ENCODE measurements around the gene MCAT.
"Not testable (repeated sequence)": the region's sequence is repeated elsewhere in the genome, so short reads cannot be mapped to it uniquely, and the experiment has no call there.

Gene MCAT

DNA sequence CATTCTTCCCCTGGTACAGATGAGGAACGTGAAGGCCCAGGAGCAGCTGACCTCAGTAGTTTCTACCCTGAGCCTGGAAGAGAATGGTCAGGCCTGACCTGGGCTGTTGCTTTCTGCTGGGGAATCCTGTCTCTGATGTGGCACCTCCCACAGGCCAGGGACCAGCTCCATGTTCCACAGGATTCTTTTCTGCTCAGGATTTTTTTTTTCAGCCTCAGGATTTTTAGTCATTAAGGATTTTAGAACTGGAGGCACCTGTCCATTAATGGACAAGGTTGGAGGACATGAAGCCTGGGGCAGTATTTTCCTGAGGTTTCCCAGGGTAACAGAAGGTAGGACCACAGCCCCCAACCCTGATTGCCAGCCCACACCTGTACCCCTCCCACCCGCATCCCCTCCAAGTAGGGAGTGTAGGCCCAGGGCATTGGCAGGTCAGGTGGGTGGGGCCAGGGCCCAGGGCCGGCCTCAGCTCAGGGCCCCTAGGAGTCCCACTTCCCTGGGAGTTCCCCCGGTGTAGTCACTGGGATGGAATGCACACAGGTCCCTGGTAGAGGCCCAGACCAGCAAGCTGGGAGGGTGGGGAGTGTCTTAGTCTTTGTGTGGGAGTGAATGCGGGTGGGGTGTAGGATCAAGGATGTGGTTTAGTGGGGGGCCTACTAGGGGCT is 16.6 kb downstream of the MCAT start:
- no peak for DNase-seq (ENCODE audit: low spot score)

DNA sequence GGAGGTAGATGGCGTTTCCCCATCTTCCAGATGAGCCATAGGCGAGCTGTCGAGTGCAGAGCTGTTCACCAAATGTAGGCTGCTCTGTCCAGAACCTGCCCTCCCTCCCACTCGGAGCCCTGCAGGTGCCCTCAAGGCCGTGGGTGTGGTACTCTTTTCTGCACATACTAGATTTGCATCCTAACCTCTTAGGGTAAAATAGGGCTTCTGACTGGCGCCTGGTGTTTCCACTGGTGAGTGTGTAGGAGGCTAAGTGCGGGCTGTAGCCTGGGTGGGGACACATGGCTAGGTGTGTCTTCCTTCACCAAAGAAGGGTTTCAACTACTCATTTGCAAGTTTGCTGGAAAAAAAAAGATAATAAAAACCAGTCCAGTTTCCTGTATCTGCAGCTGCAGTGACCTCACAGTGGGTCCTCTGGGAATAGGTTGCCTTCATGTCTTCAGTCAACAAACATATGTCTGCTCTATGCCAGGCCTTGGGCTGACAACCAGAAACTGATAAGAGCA is 24.2 kb downstream of the MCAT start:
- no peak for DNase-seq (ENCODE audit: low spot score)

DNA sequence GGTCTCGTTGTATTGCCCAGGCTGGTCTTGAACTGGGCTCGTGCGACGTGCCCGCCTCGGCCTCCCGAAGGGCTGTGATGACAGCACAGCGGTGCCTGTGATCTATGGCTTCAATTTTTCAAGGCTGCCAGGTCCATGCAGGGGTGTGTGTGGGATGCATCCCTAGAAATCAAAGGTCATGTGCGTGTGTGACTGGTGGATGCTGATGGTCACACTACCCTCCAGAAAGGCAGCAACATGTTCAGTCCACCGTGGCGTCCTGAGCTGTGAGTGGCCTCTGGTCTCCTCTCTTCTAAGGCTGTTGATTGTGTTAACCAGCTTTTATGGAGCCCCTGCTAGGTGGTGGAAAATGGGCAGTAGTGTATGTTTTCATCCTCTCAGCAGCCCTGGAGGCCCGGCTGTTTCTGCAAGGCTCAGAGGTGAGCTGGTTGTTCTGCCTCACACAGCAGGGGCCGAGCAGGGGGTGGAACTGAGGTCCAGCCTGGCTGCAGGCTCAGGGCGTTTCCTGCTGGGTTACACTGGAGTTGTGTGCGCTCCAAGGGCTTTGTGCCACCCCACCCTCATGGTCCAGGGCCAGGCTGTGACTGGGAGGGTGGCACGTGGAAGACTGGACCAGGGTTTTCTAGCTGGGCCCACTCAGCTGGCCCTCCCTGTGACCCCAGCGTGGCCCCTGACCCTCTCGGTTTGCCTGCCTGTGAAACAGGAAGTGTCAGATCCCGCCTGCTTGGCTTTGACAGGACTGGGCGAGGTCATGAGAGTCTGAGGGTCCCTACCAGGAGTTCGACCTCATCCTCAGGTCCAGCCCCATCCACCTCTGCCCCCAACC is 25.0 kb downstream of the MCAT start:
- no peak for DNase-seq (ENCODE audit: low spot score)

DNA sequence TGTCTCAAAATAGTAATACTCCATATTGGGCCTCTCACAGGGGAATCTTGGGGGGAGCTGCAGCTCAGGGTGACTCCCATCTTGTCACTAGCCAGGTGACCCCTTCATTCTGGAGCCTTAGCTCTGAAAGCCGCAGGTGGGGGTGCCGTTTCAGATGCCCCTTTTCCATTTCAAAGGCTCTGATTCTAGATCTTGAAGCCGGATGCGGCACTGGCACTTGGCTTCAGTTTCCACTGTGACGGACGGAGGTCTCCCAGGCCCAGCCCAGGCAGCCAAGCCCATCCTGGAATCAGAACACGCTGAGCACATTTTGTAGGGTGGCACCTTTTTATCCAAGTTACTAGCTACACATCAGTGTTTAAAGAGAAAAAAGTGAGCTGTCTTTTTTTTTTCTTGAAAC is 26.3 kb downstream of the MCAT start:
- no peak for DNase-seq (ENCODE audit: low spot score)

DNA sequence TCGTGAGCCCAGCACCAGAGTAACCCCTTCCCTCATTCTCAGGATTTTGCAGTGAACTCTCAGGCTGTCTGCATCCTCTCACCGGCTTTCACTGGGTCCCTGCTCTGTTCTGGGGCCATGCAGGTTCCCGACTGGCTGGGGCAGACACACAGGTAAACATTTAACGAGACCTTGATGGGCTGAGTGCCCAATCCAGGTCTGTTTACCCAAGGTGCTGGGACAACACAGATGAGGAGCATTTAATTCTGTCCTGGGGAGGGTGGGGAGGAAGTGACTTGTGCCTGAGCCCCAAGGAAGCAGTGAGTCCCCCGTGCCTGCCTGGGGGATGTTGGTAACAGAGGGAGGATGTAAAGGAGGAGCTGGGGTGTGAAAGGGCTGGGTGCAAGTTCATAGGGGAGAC is 28.2 kb downstream of the MCAT start:
- no peak for DNase-seq (ENCODE audit: low spot score)

DNA sequence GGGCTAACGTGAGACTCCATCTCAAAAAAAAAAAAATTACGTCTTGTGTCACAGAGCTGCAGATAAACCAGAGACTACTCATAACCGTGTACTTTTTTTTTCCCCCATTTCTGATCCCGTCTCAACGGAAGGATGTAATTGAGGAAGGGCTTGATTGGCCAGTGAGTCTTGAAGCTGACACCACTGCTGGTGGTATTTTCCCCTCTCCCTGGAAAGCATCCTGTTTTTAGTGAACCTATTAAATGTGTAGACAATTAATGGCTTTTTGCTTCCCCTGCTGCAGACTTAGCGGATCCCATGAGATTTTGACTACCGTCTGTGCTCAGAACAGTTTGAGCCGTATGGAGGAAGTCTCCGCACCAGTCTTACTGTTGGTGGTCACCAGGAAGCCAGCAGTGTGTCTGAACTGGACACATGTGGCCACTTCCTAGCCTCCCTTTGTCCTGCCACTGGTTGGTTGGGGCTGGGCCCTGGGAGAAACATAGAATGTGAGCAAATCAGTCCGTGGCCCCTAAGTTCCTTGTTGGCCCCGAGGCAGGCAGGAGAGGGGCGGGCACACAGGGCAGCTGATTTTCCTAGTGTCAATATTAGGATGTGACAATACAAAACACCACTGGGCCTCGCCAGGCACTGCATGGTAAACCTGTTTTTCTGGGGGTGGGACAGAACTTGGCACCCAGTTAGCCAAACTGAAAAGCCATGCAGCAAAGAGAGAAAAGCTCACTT is 29.5 kb downstream of the MCAT start:
- DNase-seq (ENCODE audit: low spot score): no peak

DNA sequence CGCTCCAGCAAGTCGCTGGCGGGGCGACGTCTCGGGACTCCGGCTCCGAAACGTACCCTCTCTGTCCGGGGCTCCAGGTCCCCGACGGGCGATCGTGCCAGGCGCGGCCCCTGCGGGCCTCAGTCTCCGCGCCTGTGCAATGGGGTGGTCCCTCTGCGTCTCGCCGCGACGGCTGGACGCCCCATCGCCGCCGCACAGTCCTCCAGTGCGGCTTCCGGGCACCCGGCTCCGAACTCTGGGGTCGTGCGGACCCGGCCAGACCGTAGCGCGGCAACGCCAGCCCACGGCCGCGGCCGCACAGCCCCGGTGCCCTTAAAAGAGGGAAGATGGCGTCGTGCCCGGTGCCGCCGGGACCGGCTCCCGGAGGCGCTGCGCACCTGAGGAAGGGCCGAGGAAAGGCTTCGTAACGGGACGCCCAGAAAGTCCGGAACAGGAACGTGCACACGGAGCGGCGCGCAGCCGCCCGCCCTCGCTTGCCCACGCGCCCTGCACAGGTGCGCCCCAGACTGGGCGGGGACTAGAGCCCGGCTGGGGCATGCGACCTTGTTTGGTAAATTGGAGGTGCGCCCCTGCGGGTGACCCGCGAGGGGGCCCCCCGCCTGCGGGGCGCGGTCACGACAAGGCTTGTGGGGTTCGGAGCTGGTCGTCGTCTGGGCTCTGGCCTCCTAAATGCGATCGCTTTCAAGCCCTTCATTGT is 32.1 kb downstream of the MCAT start:
- no peak for DNase-seq (ENCODE audit: low spot score)

DNA sequence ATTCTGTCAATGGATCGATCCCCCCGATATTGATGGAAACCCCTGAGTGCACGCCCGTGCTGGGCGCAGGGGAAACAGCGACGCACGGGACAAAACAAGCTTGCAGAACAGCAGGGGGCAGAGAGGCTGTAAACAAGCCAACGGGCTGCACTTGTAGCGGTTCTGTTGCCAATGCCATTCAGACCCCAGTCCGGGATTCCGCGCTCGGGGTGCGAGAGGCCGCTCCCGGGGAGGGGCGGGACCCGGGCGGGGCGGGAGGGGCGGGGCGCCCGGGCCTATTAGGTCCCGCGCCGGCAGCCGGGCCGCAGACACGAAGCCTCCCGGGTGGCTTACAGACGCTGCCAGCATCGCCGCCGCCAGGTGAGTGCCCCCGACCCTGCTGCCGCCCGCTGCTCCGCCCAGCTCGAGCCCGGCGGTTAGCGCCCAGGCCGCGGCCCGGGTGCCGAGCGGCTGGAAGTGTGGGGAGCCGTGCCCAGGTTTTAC is 32.7 kb downstream of the MCAT start, which contains the start of gene BIK:
Gene BIK (plus strand): TSS at position 307 of the 483 bp plus-strand sequence. CDS start 13,273 bp downstream, outside the sequence.
- peak; percentile 43 for DNase-seq (ENCODE audit: low spot score)

DNA sequence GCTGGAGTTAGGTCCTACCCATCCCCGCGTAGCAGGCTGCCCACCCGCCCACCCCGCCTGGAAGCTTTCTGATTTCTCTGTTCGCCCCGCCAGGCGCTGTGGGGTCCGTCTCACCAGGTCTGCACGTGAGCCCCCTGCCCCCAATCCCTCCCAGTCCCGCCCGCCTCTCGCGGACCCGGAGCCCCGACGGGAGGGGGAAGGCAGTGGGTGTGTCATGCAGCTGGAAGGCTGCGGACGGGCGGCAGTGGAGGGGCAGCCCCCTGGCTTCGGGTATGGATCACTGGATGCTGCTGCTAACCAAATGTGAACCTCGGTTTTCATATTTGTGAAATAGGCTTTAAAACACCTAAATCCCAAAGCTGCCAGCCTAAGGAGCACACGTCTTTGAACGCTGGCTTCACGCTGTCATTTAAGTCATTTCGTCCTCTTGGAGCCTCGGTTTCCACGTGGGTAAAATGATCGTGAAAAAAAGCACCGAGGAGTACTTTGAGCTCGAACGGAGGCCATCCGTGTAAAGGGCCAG is 33.2 kb downstream of the MCAT start:
- DNase-seq (ENCODE audit: low spot score): no peak

DNA sequence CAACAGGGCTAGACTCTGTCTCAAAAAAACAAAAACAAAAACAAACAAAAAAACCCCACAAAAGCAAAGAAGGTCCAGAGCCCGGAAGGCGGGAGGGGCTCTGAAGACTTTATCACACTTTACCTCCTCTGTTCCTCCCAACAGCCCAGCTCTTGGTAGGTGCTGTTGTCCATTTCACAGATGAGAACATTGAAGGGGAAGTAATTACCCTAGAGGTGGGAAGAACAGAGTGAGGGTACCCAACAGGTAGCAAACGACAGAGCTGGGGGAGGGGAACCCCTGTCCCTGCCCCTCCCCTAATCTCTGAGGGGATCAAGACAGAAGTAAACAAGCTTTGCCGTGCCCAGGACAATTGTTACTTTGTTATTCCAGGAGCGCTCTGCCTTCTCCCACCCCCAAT is 33.7 kb downstream of the MCAT start:
- DNase-seq (ENCODE audit: low spot score): no peak

DNA sequence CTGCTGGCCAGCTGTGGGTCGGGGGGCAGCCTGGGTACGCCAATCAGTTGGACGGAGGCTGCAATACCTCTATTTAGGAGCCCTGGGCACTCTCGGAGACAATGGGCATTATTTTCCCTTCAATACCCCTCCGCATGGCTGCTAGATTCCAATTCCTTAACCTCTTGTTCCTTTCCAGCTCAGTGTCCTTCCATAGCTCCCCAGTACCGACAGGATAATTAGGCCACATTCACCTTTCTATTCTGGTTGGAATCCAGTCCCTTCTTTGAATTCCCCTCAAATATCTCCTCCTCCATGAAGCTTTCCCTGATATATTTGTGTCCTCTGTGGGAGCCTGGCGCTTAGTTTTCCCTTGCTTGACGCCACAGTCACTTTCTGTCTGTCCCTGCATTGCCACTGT is 36.9 kb downstream of the MCAT start:
- no peak for DNase-seq (ENCODE audit: low spot score)

DNA sequence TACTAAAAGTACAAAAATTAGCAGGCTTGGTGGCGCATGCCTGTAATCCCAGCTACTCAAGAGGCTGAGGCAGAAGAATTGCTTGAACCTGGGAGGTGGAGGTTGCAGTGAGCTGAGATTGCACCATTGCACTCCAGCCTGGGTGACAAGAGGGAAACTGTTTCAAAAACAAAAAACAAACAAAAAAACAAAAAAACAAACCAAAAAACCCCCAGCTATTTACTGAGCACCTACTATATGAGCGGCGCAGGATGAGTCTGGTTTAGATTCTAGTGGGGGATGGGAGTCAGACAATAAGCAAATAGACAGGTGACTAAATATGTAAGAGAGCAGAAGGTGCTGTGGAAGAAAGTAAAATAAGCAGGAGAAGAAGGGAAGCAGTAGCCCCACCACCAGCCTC is 38.2 kb downstream of the MCAT start:
- not testable (repeated sequence) for DNase-seq (ENCODE audit: low spot score)

DNA sequence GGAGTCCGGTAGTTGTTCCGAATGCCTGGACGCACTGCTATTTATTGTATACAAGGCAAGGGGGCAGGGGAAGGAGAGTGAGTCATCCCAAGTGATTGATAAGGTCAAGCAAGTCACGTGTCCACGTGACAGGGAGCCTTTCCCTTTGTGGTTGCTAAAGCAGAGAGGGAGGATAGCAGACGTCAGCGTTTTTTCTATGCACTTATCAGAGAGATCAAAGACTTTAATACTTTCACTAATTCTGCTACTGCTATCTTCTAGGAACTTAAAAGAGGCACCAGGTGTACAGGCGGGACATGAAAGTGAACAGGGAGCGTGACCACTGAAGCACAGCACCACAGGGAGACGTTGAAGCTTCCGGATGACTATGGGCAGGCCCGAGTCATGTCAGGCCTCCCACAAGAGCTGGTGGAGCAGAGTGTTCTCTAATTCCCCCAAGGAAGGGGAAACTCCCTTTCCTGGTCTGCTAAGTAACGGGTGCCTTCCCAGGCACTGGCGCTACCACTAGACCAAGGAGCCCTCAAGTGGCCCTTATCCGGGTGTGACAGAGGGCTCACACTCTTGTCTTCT is 39.1 kb downstream of the MCAT start:
- DNase-seq (ENCODE audit: low spot score): peak; percentile 35

DNA sequence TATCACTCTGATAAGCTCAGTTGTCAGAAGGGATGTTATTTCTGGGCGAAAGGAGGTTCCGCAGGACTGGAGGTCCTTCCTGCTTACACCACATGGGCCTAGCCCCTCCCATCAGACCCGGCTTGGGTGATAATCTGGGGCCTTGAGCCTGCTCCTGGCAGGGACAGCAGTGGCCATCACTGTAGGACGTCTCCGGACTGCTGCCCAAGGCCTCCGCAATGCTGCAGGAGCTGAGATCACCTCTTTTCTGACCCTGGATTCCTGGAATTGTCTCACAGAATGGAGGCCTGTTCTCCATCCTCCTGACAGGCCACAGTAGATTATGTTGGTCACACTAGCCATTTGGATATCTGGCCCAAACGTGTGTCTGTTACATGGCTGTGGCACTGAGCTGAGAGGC is 41.9 kb downstream of the MCAT start:
- DNase-seq (ENCODE audit: low spot score): no peak

DNA sequence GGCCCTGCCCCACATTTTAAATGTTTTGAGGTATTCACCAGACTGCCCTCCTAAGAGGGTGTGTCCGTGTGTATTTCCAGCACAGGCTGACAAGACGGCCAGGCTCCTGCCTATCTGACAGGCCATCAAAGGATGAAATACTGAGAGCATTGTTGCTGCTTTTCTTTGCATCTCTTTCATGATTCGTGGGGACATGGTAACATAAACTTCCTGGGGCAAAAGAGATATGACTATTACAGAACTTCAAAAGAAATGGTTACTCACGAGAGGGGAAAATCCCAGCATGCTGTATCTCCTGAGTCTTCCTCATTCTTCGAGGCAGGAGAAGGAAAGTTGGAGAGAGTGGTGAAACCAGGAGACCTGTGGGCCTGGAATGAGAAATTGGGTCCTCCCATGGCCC is 43.0 kb downstream of the MCAT start:
- DNase-seq (ENCODE audit: low spot score): peak; percentile 22

DNA sequence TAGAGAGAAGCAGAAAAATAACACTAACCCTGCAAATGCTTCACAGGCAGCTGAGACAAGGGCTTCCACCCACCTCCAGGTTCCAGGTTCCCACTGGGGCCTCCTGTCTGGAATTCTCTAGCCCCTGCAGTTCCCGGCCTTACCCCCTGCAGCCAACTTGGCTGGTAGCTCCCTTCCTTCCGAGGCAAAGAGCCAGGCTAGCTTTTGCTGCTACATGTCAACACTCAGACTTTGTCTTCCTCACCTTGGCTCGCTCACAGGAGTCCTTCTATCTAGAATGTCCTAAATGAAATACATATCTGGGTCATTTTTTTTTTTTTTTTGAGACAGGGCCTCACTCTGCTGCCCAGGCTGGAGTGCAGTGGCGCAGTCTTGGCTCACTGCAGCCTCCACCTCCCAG is 44.1 kb downstream of the MCAT start:
- no peak for DNase-seq (ENCODE audit: low spot score)

DNA sequence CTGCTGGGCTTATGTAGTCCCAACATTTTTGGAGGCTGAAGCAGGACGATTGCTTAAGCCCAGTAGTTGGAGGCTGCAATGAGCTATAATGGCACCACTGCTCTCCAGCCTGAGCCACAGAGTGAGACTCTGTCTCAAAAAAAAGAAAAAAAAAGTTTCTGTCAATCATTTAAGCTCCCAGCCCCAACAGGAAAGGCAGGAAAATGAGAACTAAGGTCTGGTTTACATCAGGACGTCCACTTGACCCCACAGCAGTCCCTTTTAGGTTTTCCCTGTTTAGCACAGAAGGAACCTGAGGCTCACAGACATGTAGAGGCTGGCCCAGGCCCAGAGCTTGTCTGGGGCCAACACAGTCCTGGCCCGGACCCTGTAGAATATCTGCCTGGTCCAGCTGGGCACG is 44.8 kb downstream of the MCAT start:
- no peak for DNase-seq (ENCODE audit: low spot score)

DNA sequence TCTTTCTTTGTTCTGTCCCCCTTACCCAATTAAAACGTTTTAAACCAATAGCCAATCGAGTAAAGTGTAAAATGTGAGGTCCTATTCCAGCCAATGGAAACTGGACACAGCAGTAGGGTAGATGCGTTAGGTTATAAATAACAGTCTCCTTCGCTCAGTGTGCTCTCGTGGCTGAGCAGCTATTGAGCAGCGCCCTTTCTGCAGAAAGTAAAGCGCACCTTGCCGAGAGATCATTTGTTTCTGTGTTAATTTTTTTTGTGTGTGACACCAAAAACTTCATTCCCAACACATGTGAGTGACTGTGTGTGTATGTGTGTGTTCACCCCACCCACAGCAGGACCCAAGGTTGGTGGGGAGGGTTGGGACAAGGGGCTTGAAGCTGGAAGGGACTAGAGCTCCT is 46.8 kb downstream of the MCAT start:
- DNase-seq (ENCODE audit: low spot score): no peak

DNA sequence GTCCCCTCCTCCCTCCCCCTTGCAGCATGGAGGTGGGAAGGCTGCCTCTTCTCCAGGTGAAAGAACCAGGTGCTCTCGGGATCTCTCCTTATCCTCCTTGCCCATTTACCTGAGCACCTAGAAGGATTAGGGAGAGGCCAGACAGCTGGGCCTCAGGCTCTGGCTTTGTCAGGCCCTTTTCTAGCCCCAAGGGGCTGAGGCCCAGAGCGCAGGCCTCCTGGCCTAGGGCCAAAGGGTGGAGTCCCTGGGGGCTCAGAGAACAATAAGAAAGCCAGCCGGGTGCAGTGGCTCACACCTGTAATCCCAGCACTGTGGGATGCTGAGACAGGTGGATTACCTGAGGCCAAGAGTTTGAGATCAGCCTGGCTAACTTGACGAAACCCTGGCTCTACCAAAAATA is 48.6 kb downstream of the MCAT start:
- DNase-seq (ENCODE audit: low spot score): no peak

DNA sequence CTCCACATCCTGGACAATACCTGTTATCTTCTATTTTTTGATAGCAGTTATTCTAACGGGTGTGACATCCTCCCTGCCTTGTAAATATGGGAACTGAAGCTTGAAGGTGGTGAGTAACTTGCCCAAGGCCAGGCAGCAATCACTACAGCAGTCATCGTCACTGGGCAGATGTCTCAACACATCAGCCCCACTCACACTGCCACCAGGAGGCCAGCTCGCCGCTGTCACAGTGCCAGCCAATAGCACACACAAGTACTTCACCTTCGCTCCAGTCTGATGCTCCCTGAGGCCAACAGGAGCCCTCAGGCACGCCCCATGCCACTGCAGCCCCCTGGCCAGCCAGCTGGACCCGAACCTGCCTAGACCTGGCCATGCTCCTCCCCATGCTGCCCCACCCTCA is 49.1 kb downstream of the MCAT start:
- no peak for DNase-seq (ENCODE audit: low spot score)

DNA sequence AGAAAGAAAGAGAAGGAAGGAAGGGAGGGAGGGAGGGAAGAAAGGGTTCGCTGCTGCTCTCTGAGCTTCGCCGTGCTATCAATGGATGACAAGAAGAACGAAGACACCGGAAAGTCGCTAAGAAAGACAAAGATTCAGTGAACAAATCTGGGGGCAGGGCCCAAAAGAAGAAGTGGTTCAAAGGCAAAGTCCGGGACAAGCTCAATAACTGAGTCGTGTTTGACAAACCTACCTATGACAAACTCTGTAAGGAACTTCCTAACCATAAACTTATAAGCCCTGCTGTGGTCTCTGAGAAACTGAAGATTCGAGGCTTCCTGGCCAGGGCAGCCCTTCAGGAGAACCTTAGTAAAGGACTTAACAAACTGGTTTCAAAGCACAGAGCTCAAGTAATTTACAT is 51.1 kb downstream of the MCAT start:
- no peak for DNase-seq (ENCODE audit: low spot score)

All from activated CD4-positive, alpha-beta T cell treated with anti-CD3 and anti-CD28 coated beads, Interleukin-2, Interleukin-4, amounts not matched to agents 100 ng/mL and 50 ng/mL, durations not matched to agents 16 hours and 8 hours (primary cell).